Neural progenitor cell (in vitro differentiated cells): ENCODE results near the gene CSTF1.
"Not testable (repeated sequence)": the region's sequence is repeated elsewhere in the genome, so short reads cannot be mapped to it uniquely, and the experiment has no call there.

Experiments
- CTCF ChIP-seq: fragments of 200-600 bp; sonication (generic); IDR thresholded peaks from 2 replicates; pipeline ENCODE4 v1.5.1; 2017; ENCODE audit warnings: antibody characterized with exemption, mild to moderate bottlenecking
- EZH2 ChIP-seq: fragments of 200-600 bp; sonication (generic); IDR thresholded peaks from 2 replicates; pipeline ENCODE4 v1.6.1; 2017; ENCODE audit warnings: antibody characterized with exemption, mild to moderate bottlenecking, moderate library complexity
- EZH2phosphoT487 ChIP-seq: fragments of 200-600 bp; sonication (generic); IDR thresholded peaks from 2 replicates; pipeline ENCODE4 v1.6.1; 2017; ENCODE audit warnings: antibody characterized with exemption

GRCh38 chr20:56405356-56405755 is 12.9 kb downstream of the CSTF1 start:
- TF ChIP-seq EZH2phosphoT487, CTCF, EZH2: not testable (repeated sequence)
